ENCODE data around the gene SCAMP2. TPM values are rescaled to one million over a fixed set of nuclear protein-coding genes. Genes with fewer than 3 reads are reported as not detected.

Gene SCAMP2
- total and polyA plus RNA-seq, 2 of the 13 experiments (the other 11 are each of a cell fraction or from before 2014, with no cell fraction given): 34.8 to 121 TPM

- TF ChIP-seq SIX1 (CRISPR knock-in tag; IDR thresholded peaks at IDR 0.05; ENCODE audit: borderline replicate concordance) (no peak), RBM39 (IDR thresholded peaks at IDR 0.05; ENCODE audit: low read depth, low read length, poor library complexity, severe bottlenecking) (peak; percentile 60), ZNF136 (CRISPR knock-in tag; IDR thresholded peaks at IDR 0.05; ENCODE audit: low read depth) (peak; percentile 85; the same call in 1 of the 2 replicates), MEIS1 (CRISPR knock-in tag; IDR thresholded peaks at IDR 0.05; ENCODE audit: borderline replicate concordance) (no peak), ZNF12 (CRISPR knock-in tag; IDR thresholded peaks at IDR 0.05) (no peak), DNMT3B (CRISPR knock-in tag; conservative IDR thresholded peaks at IDR 0.05) (0 out of 2 replicates have a peak, but pooled peaks have one; percentile 45), IRF2 (CRISPR knock-in tag; IDR thresholded peaks at IDR 0.05) (peak; percentile 43; the same call in 1 of the 2 replicates), MYPOP (CRISPR knock-in tag; IDR thresholded peaks at IDR 0.05) (0 out of 2 replicates have a peak, but pooled peaks have one; percentile 49), ATF2 (CRISPR knock-in tag; IDR thresholded peaks at IDR 0.05) (peak; percentile 15; the same call in 1 of the 2 replicates), NCOA1 (CRISPR knock-in tag; IDR thresholded peaks at IDR 0.05) (peak; percentile 43; the same call in 1 of the 2 replicates), ZFP62 (CRISPR knock-in tag; IDR thresholded peaks at IDR 0.05) (no peak), NR2C2 (CRISPR knock-in tag; IDR thresholded peaks at IDR 0.05; ENCODE audit: borderline replicate concordance) (peak; percentile 73; the same call in 1 of the 2 replicates), KDM2A (CRISPR knock-in tag; IDR thresholded peaks at IDR 0.05; ENCODE audit: borderline replicate concordance, low read depth) (peak; percentile 83; the same call in 1 of the 2 replicates), ERF (CRISPR knock-in tag; IDR thresholded peaks at IDR 0.05) (peak; percentile 11; the same call in 1 of the 2 replicates), NONO (IDR thresholded peaks at IDR 0.05) (no peak), NONO (CRISPR knock-in tag; conservative IDR thresholded peaks at IDR 0.05) (0 out of 2 replicates have a peak, but pooled peaks have one; percentile 43), EED (CRISPR knock-in tag; IDR thresholded peaks at IDR 0.05) (peak; percentile 54; the same call in 1 of the 2 replicates), SKIL (CRISPR knock-in tag; IDR thresholded peaks at IDR 0.05; ENCODE audit: borderline replicate concordance) (no peak), HMGA1 (CRISPR knock-in tag; conservative IDR thresholded peaks at IDR 0.05) (no peak), ZBTB46 (CRISPR knock-in tag; IDR thresholded peaks at IDR 0.05; ENCODE audit: borderline replicate concordance) (no peak), ZNF354B (CRISPR knock-in tag; IDR thresholded peaks at IDR 0.05) (no peak), ZNF34 (CRISPR knock-in tag; IDR thresholded peaks at IDR 0.05; ENCODE audit: borderline replicate concordance) (no peak)
- TF ChIP-seq, protein P1, sequence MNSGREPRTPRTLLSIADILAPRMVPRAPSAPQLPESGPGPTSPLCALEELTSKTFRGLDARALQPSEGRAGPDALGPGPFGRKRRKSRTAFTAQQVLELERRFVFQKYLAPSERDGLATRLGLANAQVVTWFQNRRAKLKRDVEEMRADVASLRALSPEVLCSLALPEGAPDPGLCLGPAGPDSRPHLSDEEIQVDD (CRISPR knock-in tag; IDR thresholded peaks at IDR 0.05; ENCODE audit: borderline replicate concordance): no peak
Measured at GRCh38 chr15:74873036-74873755, at the start of gene SCAMP2 (continued).

Measured in HepG2 (cell line).